HG03135 (cell line): Measurements from ENCODE around the gene ELMO1.

Experiments used
- ATAC-seq: cut with Tn5 transposase; IDR thresholded peaks from one replicate; pipeline ENCODE4 v1.9.1; 2021; ENCODE audit warnings: mild to moderate bottlenecking, moderate library complexity; ENCODE audit not compliant: unreplicated experiment

The ELMO1 gene

GRCh38 chr7:36871355-36871738, 577.3 kb downstream of the ELMO1 start:
- no peak for ATAC-seq

GRCh38 chr7:36870625-36871354, 577.9 kb downstream of the ELMO1 start:
- ATAC-seq = no peak

GRCh38 chr7:36868727-36869411, 579.8 kb downstream of the ELMO1 start:
- ATAC-seq = no peak

- ATAC-seq = no peak
These were observed 583.6 kb downstream of the ELMO1 start for GRCh38 chr7:36865019-36865418.

GRCh38 chr7:36863901-36864701, 584.6 kb downstream of the ELMO1 start:
- no peak for ATAC-seq

- ATAC-seq = no peak
These were observed 585.8 kb downstream of the ELMO1 start for GRCh38 chr7:36862771-36863261.

GRCh38 chr7:36861656-36862055, 587.0 kb downstream of the ELMO1 start:
- ATAC-seq = no peak

- ATAC-seq = no peak
These were observed 588.0 kb downstream of the ELMO1 start for GRCh38 chr7:36860681-36861080.

- no peak for ATAC-seq
These were observed 593.3 kb downstream of the ELMO1 start for GRCh38 chr7:36855330-36855729.

- ATAC-seq = no peak
These were observed 594.0 kb downstream of the ELMO1 start for GRCh38 chr7:36854652-36855051.

GRCh38 chr7:36852931-36853330, 595.7 kb downstream of the ELMO1 start:
- no peak for ATAC-seq

- no peak for ATAC-seq
These were observed 596.6 kb downstream of the ELMO1 start for GRCh38 chr7:36852017-36852416.

- no peak for ATAC-seq
These were observed 597.3 kb downstream of the ELMO1 start for GRCh38 chr7:36851382-36851781.

- ATAC-seq = no peak
These were observed 600.7 kb downstream of the ELMO1 start for GRCh38 chr7:36847946-36848345.

GRCh38 chr7:36844374-36844773, 604.3 kb downstream of the ELMO1 start:
- no peak for ATAC-seq

- ATAC-seq = no peak
These were observed 607.8 kb downstream of the ELMO1 start for GRCh38 chr7:36840904-36841303.

- no peak for ATAC-seq
These were observed 609.9 kb downstream of the ELMO1 start for GRCh38 chr7:36838616-36839225.

- no peak for ATAC-seq
These were observed 617.6 kb downstream of the ELMO1 start for GRCh38 chr7:36831049-36831448.

- no peak for ATAC-seq
These were observed 620.6 kb downstream of the ELMO1 start for GRCh38 chr7:36827726-36828703.

- ATAC-seq = no peak
These were observed 623.2 kb downstream of the ELMO1 start for GRCh38 chr7:36825501-36825900.
